Skeletal muscle tissue (tissue), 4 donors: ENCODE results near the gene NLRP9. TPM values are rescaled to one million over a fixed set of nuclear protein-coding genes. Genes with fewer than 3 reads are reported as not detected.
A peak's percentile ranks its signal among the peaks of the same experiment; 100 is the strongest.

Experiments used
- H3K27ac ChIP-seq: one replicate; pipeline ENCODE4 v1.7.0; 2013; ENCODE audit warnings: mild to moderate bottlenecking, low read depth, low read length, inconsistent platforms
- H3K27me3 ChIP-seq, 3 donors: one replicate each; pipeline ENCODE4 v1.7.0; 2013; ENCODE audit warnings: low read length in 3 of 3; ENCODE audit not compliant: control insufficient read depth in 3 of 3, insufficient read depth in 3 of 3
- H3K36me3 ChIP-seq, 3 donors: one replicate each; pipeline ENCODE4 v1.7.0; 2013; ENCODE audit warnings: low read length in 3 of 3; ENCODE audit not compliant: control insufficient read depth in 3 of 3, insufficient read depth in 3 of 3
- H3K4me1 ChIP-seq, 3 donors: one replicate each; pipeline ENCODE4 v1.7.0; 2013; ENCODE audit warnings: low read length in 3 of 3, mild to moderate bottlenecking in 3 of 3; ENCODE audit not compliant: control insufficient read depth in 3 of 3, insufficient read depth in 3 of 3
- H3K4me3 ChIP-seq, 3 donors: one replicate each; pipeline ENCODE4 v1.7.0; 2013; ENCODE audit warnings: low read length in 3 of 3
- H3K9ac ChIP-seq, 3 donors: one replicate each; pipeline ENCODE4 v1.7.0; 2013; ENCODE audit warnings: low read length in 3 of 3, mild to moderate bottlenecking in 3 of 3, moderate library complexity in 2 of 3, low read depth in 1 of 3
- H3K9me3 ChIP-seq, 3 donors: one replicate each; pipeline ENCODE4 v1.7.0; 2013; ENCODE audit warnings: low read length in 3 of 3; ENCODE audit not compliant: control insufficient read depth in 3 of 3
- total RNA-seq: library from RNA; depleted of rRNA; stranded (reverse); fragments of >200 nt; gene quantifications from one replicate; pipeline ENCODE4 v1.2.3, GENCODE V29; 2014
- donor health status: Osteomylitis.

Gene NLRP9
- total RNA-seq, 1 donor from 2014 or later = not detected

GRCh38 chr19:55674841-55675660, 63.2 kb downstream of the NLRP9 start, which contains the start of gene EPN1:
Gene EPN1, plus strand, starts transcription at chr19:55675226. Its CDS starts 3,402 bp downstream, at chr19:55678628.
- Histone ChIP-seq H3K27ac (peak within 1 kb of the TSS; percentile 81), H3K4me3 (peak within 1 kb of the TSS; percentile 90 to 97 (median 91)), H3K9ac (peak within 1 kb of the TSS; percentile 91 to 96 (median 96)), H3K9me3 (no peaks in the 10 kb centered on the region), H3K27me3 (no peaks in the 10 kb centered on the region), H3K36me3 (peaks cover 28 to 38% (median 35%) of the 10 kb centered on the region in 3 donors), H3K4me1 (peaks cover 37 to 66% (median 48%) of the 10 kb centered on the region in 3 donors)

- peaks cover 29 to 39% (median 35%) of the 10 kb centered on the region in 3 donors for H3K36me3 ChIP-seq
These were observed 63.8 kb downstream of the NLRP9 start for GRCh38 chr19:55674459-55674840.

GRCh38 chr19:55673889-55674288, 64.3 kb downstream of the NLRP9 start:
- Histone ChIP-seq H3K9me3 (no peaks in the 10 kb centered on the region), H3K27ac (no peak overlapping the region), H3K27me3 (no peaks in the 10 kb centered on the region), H3K4me3 (no peak overlapping the region), H3K36me3 (peaks cover 29 to 38% (median 34%) of the 10 kb centered on the region in 3 donors), H3K9ac (no peak overlapping the region), H3K4me1 (peaks cover 37 to 55% (median 48%) of the 10 kb centered on the region in 3 donors)

More at GRCh38 chr19:55674459-55674840, 63.8 kb downstream of the NLRP9 start:
- H3K4me1 ChIP-seq = peaks cover 37 to 60% (median 48%) of the 10 kb centered on the region in 3 donors
- H3K9me3 ChIP-seq = no peaks in the 10 kb centered on the region
- H3K27me3 ChIP-seq = no peaks in the 10 kb centered on the region
- peak overlapping the region; percentile 10 to 96 (median 56) for H3K9ac ChIP-seq
- H3K4me3 ChIP-seq = peak overlapping the region; percentile 60 to 97 (median 91)
- peak overlapping the region; percentile 81 for H3K27ac ChIP-seq

- no peaks in the 10 kb centered on the region for H3K27me3 ChIP-seq
- no peak overlapping the region for H3K27ac ChIP-seq
- H3K9me3 ChIP-seq = no peaks in the 10 kb centered on the region
- H3K36me3 ChIP-seq = peaks cover 28 to 38% (median 33%) of the 10 kb centered on the region in 3 donors
- H3K9ac ChIP-seq = no peak overlapping the region
- no peak overlapping the region for H3K4me3 ChIP-seq
- H3K4me1 ChIP-seq = peaks cover 37 to 51% (median 43%) of the 10 kb centered on the region in 3 donors
These were observed 64.7 kb downstream of the NLRP9 start for GRCh38 chr19:55673465-55673864.

GRCh38 chr19:55672418-55672817, 65.8 kb downstream of the NLRP9 start:
- H3K9ac ChIP-seq = no peak overlapping the region
- no peaks in the 10 kb centered on the region for H3K9me3 ChIP-seq
- no peaks in the 10 kb centered on the region for H3K27me3 ChIP-seq
- no peak overlapping the region for H3K4me3 ChIP-seq
- H3K36me3 ChIP-seq = peaks cover 31 to 38% (median 36%) of the 10 kb centered on the region in 3 donors
- no peak overlapping the region for H3K27ac ChIP-seq
- peaks cover 30 to 43% (median 34%) of the 10 kb centered on the region in 3 donors for H3K4me1 ChIP-seq

- no peak overlapping the region for H3K9ac ChIP-seq
- peaks cover 16 to 29% (median 25%) of the 10 kb centered on the region in 3 donors for H3K4me1 ChIP-seq
- no peak overlapping the region for H3K4me3 ChIP-seq
- no peaks in the 10 kb centered on the region for H3K9me3 ChIP-seq
- peaks cover 45 to 52% (median 49%) of the 10 kb centered on the region in 3 donors for H3K36me3 ChIP-seq
- H3K27ac ChIP-seq = no peak overlapping the region
- no peaks in the 10 kb centered on the region for H3K27me3 ChIP-seq
These were observed 67.2 kb downstream of the NLRP9 start for GRCh38 chr19:55671054-55671378.

GRCh38 chr19:55670280-55671053, 67.7 kb downstream of the NLRP9 start:
- Histone ChIP-seq H3K27me3 (no peaks in the 10 kb centered on the region), H3K4me1 (peaks cover 11 to 23% (median 19%) of the 10 kb centered on the region in 3 donors)

GRCh38 chr19:55669418-55670279, 68.6 kb downstream of the NLRP9 start:
- no peak overlapping the region for H3K9ac ChIP-seq
- no peaks in the 10 kb centered on the region for H3K27me3 ChIP-seq
- no peak overlapping the region for H3K4me3 ChIP-seq
- H3K27ac ChIP-seq = no peak overlapping the region
- peaks cover 11 to 20% (median 18%) of the 10 kb centered on the region in 3 donors for H3K4me1 ChIP-seq
- H3K9me3 ChIP-seq = no peaks in the 10 kb centered on the region
- H3K36me3 ChIP-seq = peaks cover 53 to 56% (median 55%) of the 10 kb centered on the region in 3 donors

More at GRCh38 chr19:55670280-55671053, 67.7 kb downstream of the NLRP9 start:
- H3K27ac ChIP-seq = no peak overlapping the region
- H3K9ac ChIP-seq = peak overlapping the region in 1 of 3 donors; percentile 25
- H3K4me3 ChIP-seq = peak overlapping the region in 1 of 3 donors; percentile 5
- H3K9me3 ChIP-seq = no peaks in the 10 kb centered on the region
- H3K36me3 ChIP-seq = peaks cover 50 to 55% (median 53%) of the 10 kb centered on the region in 3 donors

- Histone ChIP-seq H3K27ac (no peak overlapping the region), H3K9ac (no peak overlapping the region), H3K27me3 (no peaks in the 10 kb centered on the region), H3K36me3 (peaks cover 59 to 62% (median 61%) of the 10 kb centered on the region in 3 donors), H3K4me1 (peaks cover 5 to 15% (median 12%) of the 10 kb centered on the region in 3 donors), H3K9me3 (no peaks in the 10 kb centered on the region), H3K4me3 (no peak overlapping the region)
These were observed 69.4 kb downstream of the NLRP9 start for GRCh38 chr19:55668603-55669348.
